GM18498 (cell line): ENCODE results near the gene TTLL11.
"Not testable (repeated sequence)": the region's sequence is repeated elsewhere in the genome, so short reads cannot be mapped to it uniquely, and the experiment has no call there.

Experiments used
- ATAC-seq: cut with Tn5 transposase; IDR thresholded peaks from one replicate; pipeline ENCODE4 v1.9.1; 2021; ENCODE audit warnings: mild to moderate bottlenecking, moderate library complexity; ENCODE audit not compliant: unreplicated experiment

The TTLL11 gene

GRCh38 chr9:121914604-121915303 lies 178.4 kb downstream of the TTLL11 start:
- ATAC-seq: no peak

- ATAC-seq: no peak
Measured at GRCh38 chr9:121914017-121914595, 179.0 kb downstream of the TTLL11 start.

GRCh38 chr9:121912812-121913627 lies 180.1 kb downstream of the TTLL11 start:
- ATAC-seq: no peak

DNA sequence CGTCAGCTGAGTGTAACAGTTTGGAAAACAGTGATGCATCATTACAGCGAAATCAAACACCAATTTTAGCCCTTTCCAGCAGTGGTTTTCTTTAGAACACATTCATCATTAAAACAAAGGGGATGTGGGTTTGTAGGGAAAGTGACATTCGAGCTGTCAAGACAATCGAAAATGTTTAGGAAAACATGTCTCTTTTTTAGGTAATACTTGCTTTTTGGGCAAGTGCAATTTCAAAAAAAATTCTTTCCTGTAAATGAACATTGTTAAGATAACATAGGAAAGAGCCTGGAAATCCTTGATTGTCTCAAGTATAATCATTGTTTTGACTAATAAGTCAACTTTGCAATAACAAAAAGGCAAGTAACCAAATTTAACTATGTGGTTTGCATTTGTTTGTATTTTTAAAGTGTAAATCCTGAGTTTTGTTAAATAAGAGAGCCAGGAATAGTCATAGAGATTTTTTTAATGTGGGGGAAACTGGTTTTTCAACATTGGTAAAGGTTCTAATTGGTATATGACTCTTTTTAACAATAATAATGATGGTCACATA lies 182.5 kb downstream of the TTLL11 start:
- ATAC-seq: no peak

DNA sequence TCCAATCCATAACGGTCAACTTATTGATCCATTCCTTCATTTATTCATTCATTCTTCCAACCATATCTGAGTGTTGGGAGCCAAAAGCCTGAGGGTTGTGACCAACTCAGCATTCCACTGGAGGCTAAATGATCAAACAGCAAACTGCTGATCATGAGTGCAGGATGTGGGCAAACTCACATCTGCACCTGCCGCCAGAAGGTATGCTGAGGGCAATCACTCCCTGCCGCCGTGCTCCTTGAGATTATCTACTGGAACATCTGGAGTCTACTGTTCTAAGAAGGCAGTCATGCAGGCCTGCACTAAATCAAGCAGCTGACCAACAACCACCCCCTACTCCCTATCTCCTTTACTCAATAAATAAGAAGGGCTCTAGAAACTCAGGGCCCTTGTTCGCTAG lies 184.0 kb downstream of the TTLL11 start:
- no peak for ATAC-seq

- ATAC-seq: no peak
Measured at GRCh38 chr9:121906074-121906870, 186.8 kb downstream of the TTLL11 start.

- no peak for ATAC-seq
Measured at GRCh38 chr9:121902461-121903135, 190.5 kb downstream of the TTLL11 start.

- ATAC-seq: no peak
Measured at GRCh38 chr9:121901616-121902015, 191.5 kb downstream of the TTLL11 start.

GRCh38 chr9:121900163-121900562 lies 192.9 kb downstream of the TTLL11 start:
- no peak for ATAC-seq

DNA sequence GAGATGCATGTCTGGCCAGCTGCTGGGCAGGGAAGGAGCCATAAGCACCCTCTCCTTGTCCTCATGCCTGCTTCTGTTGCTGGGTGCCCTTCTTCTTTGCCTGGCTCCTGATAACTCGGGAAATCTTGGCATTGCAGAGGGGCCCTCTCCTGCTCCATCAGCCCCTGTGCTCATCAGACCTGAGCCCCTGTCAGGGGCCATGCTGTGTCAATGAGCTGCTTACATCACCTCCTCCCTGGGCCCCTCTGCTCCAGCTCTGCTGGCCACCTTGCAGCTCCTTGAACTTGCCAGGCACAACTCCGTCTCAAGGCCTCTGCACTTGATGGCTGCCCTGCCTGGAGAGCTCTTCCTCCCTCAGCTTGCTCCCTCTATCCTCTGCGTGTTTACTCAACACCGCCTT lies 194.3 kb downstream of the TTLL11 start:
- no peak for ATAC-seq

DNA sequence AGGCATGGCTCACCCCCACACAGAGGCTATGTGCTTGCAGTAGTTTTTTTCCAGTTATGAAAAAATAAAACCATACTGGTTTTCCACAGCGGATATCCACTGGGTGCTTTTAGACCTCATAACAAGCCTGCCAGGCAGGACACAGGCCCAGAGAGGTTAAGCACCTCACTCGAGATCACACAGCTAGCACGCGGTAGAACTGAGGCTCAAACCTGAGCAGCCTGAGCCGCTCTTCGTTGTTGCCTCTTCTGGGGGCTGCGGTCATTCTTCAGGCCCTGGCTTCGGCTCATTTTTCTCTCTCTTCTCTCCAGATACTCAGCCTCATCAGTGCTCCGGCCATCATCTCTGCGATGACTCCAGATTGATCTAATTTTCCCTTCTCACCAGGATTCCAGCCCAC lies 196.0 kb downstream of the TTLL11 start:
- no peak for ATAC-seq

DNA sequence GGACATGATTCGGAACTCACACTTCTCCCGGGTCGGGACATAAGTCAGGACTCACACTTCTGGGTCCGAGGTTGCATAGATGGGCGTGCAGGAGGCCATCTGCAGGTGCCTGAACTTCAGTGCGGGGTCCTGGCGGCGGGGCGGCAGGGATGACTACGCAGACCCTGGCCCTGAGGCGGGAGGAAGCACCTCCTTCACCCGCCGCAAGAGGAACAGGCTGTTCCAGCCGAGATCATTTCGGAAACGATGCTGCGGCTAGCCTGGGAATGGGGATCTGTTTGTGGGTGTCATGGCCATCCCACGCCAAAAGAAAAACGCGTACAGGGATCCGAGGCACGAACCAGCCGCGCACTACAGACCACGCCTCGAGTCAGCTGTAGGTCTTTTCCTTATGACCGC lies 196.6 kb downstream of the TTLL11 start:
- no peak for ATAC-seq

DNA sequence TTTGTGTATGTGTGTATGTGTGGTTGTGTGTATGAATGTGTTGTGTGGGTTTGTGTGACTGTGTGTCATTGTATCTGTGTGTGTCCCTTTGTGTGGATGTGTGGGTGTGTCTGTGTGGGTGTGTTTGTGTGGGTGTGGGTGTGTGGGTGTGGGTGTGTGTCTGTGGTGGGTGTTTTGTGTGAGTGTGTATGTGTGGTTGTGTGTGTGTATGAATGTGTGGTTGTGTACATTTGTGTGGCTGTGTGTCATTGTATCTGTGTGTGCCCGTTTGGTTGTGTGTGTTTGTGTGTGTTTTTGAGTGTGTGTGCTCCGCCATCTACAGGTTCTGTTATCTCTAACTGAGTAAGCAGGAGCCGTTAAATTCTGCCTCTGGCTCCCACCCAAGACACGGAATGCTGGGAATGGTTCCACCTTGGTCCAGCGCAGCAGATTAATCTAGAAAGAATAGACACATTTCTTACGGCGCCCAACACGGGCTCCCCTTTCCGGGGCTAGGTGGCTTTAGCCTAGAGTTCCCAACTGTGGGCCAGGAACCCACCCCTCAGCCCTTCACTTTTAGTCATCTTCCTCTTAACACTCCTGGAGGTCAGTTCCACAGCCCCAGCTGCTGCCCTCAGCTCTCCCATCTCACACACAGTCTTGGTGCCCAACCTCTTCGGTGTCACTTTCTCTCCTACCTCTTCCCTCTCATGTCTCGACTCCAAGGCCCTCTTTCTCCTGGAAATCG lies 197.1 kb downstream of the TTLL11 start:
- no peak for ATAC-seq

DNA sequence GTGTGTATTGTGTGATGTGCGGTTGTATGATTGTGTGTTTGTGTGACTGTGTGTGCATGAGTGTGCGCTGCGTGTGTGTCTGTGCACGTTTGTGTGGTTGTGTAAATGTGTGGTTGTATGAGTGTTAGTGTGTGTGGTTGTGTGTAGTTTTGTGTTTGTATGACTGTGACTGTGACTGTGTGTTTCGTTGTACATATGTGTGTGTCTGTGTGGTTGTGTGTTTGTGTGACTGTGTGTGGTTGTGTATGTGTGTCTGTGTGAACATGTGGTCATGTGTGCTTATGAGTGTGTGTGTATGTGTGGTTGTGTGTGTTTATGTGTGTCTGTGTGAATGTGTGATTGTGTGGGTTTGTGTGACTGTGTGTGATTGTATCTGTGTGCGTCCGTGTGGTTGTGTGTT lies 197.8 kb downstream of the TTLL11 start:
- ATAC-seq: no peak

DNA sequence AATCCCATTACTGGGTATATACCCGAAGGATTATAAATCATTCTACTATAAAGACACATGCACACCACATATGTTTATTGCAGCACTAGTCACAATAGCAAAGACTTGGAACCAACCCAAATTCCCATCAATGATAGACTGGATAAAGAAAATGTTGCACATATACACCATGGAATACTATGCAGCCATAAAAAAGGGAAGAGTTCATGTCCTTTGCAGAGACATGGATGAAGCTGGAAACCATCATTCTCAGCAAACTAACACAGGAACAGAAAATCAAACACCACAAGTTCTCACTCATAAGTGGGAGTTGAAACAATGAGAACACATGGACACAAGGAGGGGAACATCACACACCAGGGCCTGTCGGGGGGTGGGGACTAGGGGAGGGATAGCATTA lies 198.7 kb downstream of the TTLL11 start:
- ATAC-seq: not testable (repeated sequence)

- ATAC-seq: no peak
Measured at GRCh38 chr9:121893786-121894185, 199.3 kb downstream of the TTLL11 start.

- ATAC-seq: no peak
Measured at GRCh38 chr9:121892706-121893105, 200.4 kb downstream of the TTLL11 start.

- ATAC-seq: no peak
Measured at GRCh38 chr9:121890746-121891145, 202.4 kb downstream of the TTLL11 start.

DNA sequence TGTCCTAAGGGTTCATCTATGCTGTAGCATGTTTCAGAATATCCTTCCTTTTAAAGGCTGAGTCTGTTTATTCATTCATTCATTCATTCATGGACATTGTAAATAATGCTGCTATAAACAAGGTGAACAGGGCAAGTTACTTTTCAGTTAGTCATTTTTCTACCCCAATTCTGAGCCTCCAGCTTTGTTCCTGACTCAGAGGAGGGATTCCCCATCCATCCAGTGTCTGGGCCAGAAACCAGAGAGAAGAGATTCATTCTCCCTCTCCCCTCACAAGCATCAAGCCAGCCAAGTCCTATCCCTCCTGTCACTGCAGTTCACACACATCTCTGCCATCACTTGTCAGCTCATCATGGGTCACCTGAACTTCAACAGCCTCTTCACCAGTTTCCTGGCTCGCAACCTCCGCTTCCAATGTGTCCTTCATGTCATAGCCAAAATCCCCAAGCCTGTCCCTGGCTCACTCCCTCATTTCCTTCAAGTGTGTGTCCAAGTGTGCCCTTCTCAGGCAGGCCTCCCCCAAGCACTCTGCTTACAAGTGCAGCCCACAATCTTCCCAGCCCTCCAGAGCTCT lies 203.0 kb downstream of the TTLL11 start:
- no peak for ATAC-seq
